T47D (cell line): Measurements from ENCODE around the gene ZMAT3.
"Not testable (repeated sequence)": the region's sequence is repeated elsewhere in the genome, so short reads cannot be mapped to it uniquely, and the experiment has no call there.

Experiments used
- DNase-seq, 2 experiments: peaks; one replicate each; pipeline versions ENCODE4 v3.0.0 to v3.0.0-alpha.2; 2011 to 2012; ENCODE audit warnings: low read depth in 1 of 2, low spot score in 1 of 2
- JUND ChIP-seq: IDR thresholded peaks from 2 replicates; pipeline ENCODE4 v1.6.1; 2012; ENCODE audit warnings: low read depth
- in situ Hi-C: cut with HindIII; loops from 2 replicates; pipeline ENCODE4 v1.10.0; 2016; ENCODE audit warnings: low sequenced_read_pairs, low pct_unique_long_range_greater_than_20kb

Gene ZMAT3, protein sequence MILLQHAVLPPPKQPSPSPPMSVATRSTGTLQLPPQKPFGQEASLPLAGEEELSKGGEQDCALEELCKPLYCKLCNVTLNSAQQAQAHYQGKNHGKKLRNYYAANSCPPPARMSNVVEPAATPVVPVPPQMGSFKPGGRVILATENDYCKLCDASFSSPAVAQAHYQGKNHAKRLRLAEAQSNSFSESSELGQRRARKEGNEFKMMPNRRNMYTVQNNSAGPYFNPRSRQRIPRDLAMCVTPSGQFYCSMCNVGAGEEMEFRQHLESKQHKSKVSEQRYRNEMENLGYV

DNA sequence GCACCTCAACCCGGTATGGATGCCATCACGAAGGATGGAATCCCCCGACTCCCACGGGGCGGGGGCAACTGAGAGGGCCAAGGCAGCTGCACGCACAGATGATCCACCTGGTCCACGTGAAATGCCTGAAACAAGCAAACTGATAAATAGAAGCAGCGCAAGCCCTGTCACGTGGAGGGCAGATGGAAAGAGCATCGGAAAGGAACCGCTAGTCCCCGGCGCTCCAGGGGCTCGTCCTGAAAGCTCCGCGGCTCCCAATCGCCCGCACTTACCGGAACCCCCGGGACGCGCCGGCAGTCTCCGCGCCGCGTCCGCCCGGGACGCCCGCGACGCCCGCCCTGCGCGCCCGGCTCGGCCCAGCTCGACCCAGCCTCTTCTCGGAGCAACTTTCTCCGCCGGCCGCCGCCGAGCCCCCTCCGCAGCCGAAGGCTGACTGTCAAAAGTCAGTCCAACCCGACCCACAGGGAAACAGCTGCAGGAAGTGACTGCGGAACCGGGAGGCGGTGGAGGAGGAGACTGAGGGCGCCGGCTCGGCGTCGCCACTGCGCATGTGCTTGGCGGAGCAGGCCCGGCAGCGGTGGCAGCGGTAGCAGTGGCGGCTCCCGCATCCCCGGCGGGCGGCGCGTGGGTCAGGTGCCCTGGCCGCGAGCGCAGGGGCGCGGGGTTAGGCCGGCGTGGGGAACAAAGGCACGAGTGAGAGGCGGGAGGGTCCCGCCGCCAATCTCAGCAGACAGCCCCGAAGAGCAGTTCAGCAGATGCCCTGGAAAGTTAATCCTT lies at the start of gene ZMAT3:
TSS of gene ZMAT3 (minus strand) at position 487 of the 777 bp plus-strand sequence. CDS start 4,057 bp downstream, outside the sequence.
- TF ChIP-seq JUND, result no peak
- in situ Hi-C loops, result no loop called here
- peak; percentile 91 to 98 for DNase-seq

DNA sequence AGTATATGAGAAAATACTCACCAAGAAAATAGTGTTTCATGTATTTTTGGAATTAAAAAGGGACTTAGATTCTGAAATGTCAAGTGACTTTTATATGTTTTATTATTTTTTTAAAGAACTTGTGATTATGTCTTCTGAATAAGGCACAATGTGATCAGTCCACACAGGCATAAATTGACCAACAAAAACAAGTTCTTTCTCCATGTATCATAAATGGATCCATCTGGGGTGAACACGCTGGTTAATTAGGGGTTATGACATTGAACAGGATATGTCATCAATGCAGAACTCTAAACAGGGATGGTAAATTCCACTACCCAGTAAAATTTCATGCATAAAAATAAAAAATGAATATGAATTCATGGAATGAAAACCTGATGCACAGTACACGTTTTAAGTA lies 45.2 kb upstream of the ZMAT3 start:
- no peak for DNase-seq
- in situ Hi-C loops, result no loop called here
- TF ChIP-seq JUND, result no peak

DNA sequence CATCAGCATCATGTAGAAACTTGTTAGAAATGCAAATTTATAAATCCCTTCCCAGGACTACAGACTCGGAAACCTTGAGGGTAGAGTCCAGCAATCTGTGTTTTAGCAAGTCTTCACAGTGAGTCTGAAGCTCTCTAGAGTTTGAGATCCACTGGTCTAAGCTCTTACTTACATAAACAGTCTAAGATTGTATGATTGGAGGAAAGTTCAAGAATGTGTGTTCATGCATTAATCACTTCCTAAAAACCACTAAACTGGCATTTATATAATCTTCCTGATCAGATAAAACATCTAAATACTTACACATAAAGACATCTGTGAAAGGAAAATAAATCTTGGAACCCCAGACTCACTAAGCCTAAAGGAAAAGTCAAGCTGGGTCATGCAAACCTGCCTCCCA lies 43.8 kb upstream of the ZMAT3 start:
- in situ Hi-C loops, result not testable (repeated sequence)
- DNase-seq, result peak in 1 of 2 experiments; percentile 22

DNA sequence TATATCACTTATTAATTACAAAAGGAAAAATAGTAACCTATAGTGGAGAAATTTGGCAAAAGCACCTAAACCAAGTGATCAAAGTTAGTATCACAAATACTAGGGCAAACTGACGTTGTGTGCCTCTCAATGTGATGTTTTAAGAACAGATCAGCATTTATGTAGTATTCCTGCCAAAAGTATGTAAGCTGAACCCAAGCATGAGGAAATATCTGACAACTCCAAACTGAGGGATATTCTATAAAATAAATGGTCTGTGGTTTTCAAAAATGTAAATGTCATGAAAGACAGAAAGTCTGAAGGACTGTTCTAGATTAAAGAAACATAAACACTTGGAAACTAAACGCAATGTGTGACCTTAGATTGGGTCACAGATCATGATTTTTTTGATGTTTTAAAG lies 42.3 kb upstream of the ZMAT3 start:
- TF ChIP-seq JUND, result no peak
- in situ Hi-C loops, result no loop called here
- no peak for DNase-seq

DNA sequence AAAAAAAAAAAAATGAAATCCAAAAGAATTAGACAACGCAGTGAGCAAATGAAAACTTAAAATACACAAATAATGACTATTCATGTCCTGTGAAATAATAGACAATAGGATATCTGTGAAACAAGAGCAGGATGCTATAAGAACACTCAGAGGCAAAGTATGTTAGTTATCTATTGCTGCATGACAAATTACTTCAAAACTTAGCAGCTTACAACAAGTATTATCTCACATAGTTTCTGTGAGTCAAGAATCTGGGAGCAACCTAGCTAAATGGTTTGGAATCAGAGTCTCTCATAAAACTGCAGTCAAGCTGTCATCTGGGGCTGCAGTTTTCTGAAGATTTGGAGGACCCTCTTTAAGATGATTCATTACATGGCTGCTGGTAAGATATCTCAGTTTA lies 36.5 kb upstream of the ZMAT3 start:
- in situ Hi-C loops, result no loop called here
- TF ChIP-seq JUND, result no peak
- DNase-seq, result no peak

DNA sequence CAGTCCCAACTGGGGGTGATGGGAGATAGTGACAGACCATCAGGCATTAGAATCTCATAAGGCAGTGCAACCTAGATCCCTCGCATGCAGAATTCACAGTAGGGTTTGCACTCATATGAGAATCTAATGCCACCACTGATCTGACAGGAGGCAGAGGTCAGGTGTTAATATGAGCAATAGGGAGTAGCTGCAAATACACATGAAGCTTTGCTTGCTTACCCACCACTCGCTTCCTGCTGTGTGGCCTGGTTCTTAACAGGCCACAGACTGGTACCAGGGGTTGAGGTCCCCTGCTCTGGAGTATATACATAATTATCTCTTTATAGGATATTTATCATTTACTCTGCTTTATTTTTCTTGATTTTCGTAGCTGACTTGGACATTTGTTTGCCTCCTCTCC lies 36.0 kb upstream of the ZMAT3 start:
- DNase-seq, result no peak
- no peak for TF ChIP-seq JUND
- in situ Hi-C loops, result no loop called here

DNA sequence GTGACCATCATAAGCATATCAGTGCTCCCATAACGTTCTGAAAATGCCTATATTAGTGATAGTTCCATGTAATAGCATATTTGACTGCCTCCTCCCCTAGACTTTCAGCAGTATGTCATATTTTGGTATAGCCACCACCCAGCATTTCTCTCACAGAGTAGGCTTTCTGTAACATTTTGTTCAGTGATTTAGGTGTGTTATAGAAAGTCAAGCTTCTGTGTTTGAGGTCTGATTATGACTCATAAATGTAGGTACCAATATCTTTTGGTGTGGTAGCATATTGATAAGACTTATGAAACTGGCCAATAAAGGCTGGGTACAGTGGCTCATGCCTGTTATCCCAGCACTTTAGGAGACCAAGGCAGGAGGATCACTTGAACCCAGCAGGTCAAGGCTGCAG lies 34.3 kb upstream of the ZMAT3 start:
- no peak for TF ChIP-seq JUND
- in situ Hi-C loops, result no loop called here

DNA sequence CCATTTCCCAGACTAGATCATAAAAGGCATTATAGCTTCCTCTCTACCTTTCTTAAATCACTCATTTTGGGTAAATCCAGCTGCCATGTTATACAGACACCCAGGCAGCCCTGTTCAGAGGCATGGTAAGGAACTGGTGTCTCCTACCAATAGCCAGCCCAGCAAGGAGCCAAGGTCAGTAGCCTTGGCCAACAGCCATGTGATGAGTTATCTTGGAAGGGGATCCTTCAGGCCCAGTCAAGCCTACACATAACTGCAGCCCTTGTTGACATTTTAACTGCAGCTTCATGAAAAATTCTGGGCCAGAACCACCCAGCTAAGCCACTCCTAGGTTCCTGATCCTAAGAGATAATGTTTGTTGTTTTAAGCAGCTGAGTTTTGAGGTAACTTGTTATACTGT lies 29.0 kb upstream of the ZMAT3 start:
- in situ Hi-C loops, result no loop called here
- no peak for DNase-seq
- TF ChIP-seq JUND, result no peak

More for the DNA sequence above, 34.3 kb upstream of the ZMAT3 start:
- no peak for DNase-seq

DNA sequence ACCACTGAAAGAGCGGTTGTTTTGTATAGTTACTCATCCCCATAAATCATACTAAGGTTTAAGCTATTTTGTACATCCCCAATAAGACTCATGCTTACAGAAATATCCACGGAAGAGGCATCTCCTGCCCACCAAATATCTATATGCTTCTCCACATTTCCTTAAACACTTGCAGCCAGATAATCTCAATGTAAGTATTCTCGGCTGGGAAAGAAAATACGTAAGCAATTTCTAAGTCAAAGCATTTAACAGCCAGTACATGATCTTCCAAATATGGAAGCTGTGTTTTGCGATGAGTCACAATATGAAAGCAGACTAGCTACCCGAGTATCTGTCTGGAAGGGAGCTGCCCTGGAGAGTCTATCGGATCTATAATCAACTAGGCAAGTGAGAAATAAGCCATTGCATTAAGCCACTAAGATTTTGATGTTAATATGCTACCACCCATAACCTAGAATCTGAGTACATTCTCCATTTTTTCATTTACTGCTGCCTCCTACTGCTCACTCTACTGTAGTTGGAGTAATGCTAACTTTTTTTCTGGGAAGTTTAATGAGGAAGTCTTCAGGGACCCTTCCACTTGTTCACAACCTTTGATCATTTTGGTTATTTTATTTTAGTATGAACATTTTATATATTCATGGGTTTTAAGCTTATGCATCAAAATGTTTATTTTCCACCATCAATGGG lies 26.9 kb upstream of the ZMAT3 start:
- peak in 1 of 2 experiments; percentile 25 for DNase-seq

DNA sequence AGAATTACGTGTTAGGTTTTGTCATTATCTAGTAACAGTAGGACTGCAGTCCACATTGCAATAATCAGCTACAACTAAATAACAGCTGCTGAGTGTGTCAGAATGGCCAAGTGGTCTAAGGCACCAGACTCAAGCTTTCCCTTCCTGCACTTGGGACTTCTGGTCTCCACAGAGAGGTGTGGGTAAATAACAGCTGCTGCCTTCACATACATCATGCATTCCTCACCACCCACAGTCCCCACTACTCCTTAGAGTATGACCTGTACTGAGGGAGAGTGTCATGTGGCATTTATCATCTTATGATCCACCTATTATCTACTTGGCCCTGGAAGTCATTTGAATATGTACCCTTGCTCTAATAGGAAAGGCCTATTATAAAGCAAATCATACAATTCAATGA lies 22.2 kb upstream of the ZMAT3 start:
- in situ Hi-C loops, result no loop called here
- DNase-seq, result no peak
- no peak for TF ChIP-seq JUND

More for the DNA sequence above, 26.9 kb upstream of the ZMAT3 start:
- TF ChIP-seq JUND, result no peak
- in situ Hi-C loops, result no loop called here

DNA sequence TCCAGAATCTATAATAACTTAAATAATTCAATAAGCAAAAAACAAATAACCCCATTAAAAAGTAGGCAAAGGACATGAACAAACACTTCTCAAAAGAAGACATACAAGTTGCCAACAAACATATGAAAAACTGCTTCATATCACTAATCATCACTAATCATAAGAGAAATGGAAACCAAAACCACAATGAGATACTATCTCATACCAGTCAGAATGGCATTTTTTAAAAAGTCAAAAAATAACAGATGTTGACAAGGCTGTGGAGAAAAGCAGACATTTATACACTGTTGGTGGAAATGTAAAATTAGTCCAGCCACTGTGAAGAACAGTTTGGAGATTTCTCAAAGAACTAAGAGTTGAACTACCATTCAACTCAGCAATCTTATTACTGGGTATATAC lies 19.5 kb upstream of the ZMAT3 start:
- no peak for TF ChIP-seq JUND
- DNase-seq, result no peak
- in situ Hi-C loops, result no loop called here

DNA sequence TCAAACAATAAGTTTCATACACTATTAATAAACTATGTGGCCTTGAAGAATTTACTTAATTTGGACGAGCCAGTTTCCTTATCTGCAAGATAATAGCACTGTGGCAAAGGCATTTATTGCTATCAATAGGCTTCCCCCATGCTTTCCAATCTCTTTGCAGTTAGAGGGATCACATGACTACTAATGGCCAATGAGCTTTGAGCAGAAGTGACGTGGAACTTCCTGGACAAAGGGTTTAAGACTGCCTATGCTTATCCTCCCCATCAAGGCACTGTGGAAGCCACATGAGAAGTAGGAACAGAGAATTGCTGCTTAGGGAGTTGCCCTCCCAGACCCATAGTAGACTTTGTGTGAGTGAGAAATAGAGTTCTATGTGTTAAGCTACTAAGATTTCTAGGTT lies 16.7 kb upstream of the ZMAT3 start:
- in situ Hi-C loops, result no loop called here
- peak in 1 of 2 experiments; percentile 49 for DNase-seq
- TF ChIP-seq JUND, result no peak

DNA sequence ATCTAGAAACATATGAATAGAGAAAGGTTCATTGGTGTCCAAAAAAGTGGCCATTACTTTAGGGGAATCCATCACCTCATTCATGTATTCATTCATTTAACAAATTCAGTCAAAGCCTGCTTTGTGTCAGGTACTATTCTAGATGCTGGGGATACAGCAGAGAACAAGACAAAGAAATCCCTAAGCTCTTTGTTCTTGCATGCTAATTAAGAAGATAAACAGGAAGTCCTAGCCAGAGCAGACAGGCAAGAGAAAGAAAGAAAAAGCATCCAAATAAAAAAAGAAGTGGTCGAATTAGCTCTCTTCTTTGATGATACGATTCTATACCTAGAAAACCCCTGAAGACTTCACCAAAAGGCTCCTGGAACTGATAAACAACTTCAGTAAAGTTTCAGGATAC lies 12.4 kb upstream of the ZMAT3 start:
- no peak for DNase-seq
- in situ Hi-C loops, result no loop called here
- TF ChIP-seq JUND, result no peak
